B cell (primary cell): Measurements from ENCODE around the gene GCH1. TPM values are rescaled to one million over a fixed set of nuclear protein-coding genes. Genes with fewer than 3 reads are reported as not detected.
"Not testable (repeated sequence)": the region's sequence is repeated elsewhere in the genome, so short reads cannot be mapped to it uniquely, and the experiment has no call there.

Source experiments
- ATAC-seq: fragments of 200-7000 bp; cut with Tn5 transposase; one replicate; pipeline ENCODE4 v1.10.0; 2021; ENCODE audit warnings: low read depth, mild to moderate bottlenecking, moderate number of reproducible peaks, moderate library complexity
- CTCF ChIA-PET: fragments of 350-600 bp; sonication (Branson Sonifier 250); formaldehyde crosslinking; loops from one replicate; lab custom pipeline; 2021; ENCODE audit warnings: antibody characterized with exemption, inconsistent platforms; lab: Charles Lee
- POLR2A ChIA-PET: fragments of 350-600 bp; sonication (Branson Sonifier 250); formaldehyde crosslinking; loops from one replicate; lab custom pipeline; 2021; ENCODE audit warnings: antibody characterized with exemption; lab: Charles Lee
- DNase-seq: peaks from one replicate; pipeline ENCODE4 v3.0.0; 2013
- H2AFZ ChIP-seq: 2 replicates; pipeline ENCODE4 v1.6.1; 2012; ENCODE audit warnings: mild to moderate bottlenecking, low read depth, low read length; ENCODE audit not compliant: insufficient read depth, poor library complexity, severe bottlenecking
- H3K27ac ChIP-seq, 2 donors: 1 replicate in 1 of 2; 2 replicates in 1 of 2; pipeline ENCODE4 v1.5.1; 2012 to 2013; ENCODE audit warnings: low read length in 2 of 2, mild to moderate bottlenecking in 2 of 2, moderate library complexity in 1 of 2
- H3K27me3 ChIP-seq, 4 experiments: fragments of 200-600 bp in 1 of 4; sonication (generic) in 1 of 4; replicated peaks in 1 of 4; 1 replicate in 2 of 4; 2 replicates in 2 of 4; pipeline versions ENCODE4 v1.6.1 to v1.7.0; 2013 to 2016; ENCODE audit warnings: low read length in 3 of 4, mild to moderate bottlenecking in 2 of 4, mixed read lengths in 1 of 4, moderate library complexity in 1 of 4; ENCODE audit not compliant: insufficient read depth in 4 of 4, control insufficient read depth in 3 of 4; ENCODE audit errors: control extremely low read depth in 1 of 4
- H3K36me3 ChIP-seq, 2 experiments: replicated peaks in 1 of 2; 1 replicate in 1 of 2; 2 replicates in 1 of 2; pipeline versions ENCODE4 v1.6.1 to v1.7.1; 2013; ENCODE audit warnings: low read length in 1 of 2; ENCODE audit not compliant: insufficient read depth in 2 of 2, control insufficient read depth in 1 of 2; ENCODE audit errors: control extremely low read depth in 1 of 2, extremely low read depth in 1 of 2
- H3K4me1 ChIP-seq, 2 donors: fragments of 200-600 bp in 1 of 2; sonication (generic) in 1 of 2; 1 replicate in 1 of 2; 2 replicates in 1 of 2; pipeline versions ENCODE4 v1.5.1 to v1.6.1; 2013 to 2017; ENCODE audit warnings: low read length in 2 of 2; ENCODE audit not compliant: control insufficient read depth in 2 of 2, insufficient read depth in 2 of 2
- H3K4me2 ChIP-seq: replicated peaks from 2 replicates; pipeline ENCODE3; 2012; ENCODE audit warnings: mild to moderate bottlenecking, low read depth, low read length; ENCODE audit not compliant: poor library complexity, severe bottlenecking
- H3K4me3 ChIP-seq, 5 experiments: fragments of 200-600 bp in 1 of 5; sonication (generic) in 1 of 5; 1 replicate in 3 of 5; 2 replicates in 2 of 5; pipeline versions ENCODE4 v1.5.1 to v1.7.0; 2011 to 2016; ENCODE audit warnings: low read length in 4 of 5, mild to moderate bottlenecking in 4 of 5, low read depth in 2 of 5, control low read depth in 1 of 5, moderate library complexity in 1 of 5; ENCODE audit not compliant: insufficient read depth in 1 of 5; ENCODE audit errors: control extremely low read depth in 1 of 5, extremely low read depth in 1 of 5
- H3K79me2 ChIP-seq: fragments of 200-600 bp; sonication (generic); one replicate; pipeline ENCODE4 v1.6.0; 2016; ENCODE audit warnings: low read length; ENCODE audit not compliant: control insufficient read depth, insufficient read depth
- H3K9ac ChIP-seq: fragments of 200-600 bp; sonication (generic); 2 replicates; pipeline ENCODE4 v1.6.1; 2017; ENCODE audit warnings: mild to moderate bottlenecking, low read length, moderate library complexity
- H3K9me3 ChIP-seq, 3 donors: one replicate each; pipeline versions ENCODE4 v1.6.1 to v1.7.1; 2013; ENCODE audit warnings: low read length in 2 of 3; ENCODE audit not compliant: control insufficient read depth in 2 of 3, insufficient read depth in 1 of 3; ENCODE audit errors: control extremely low read depth in 1 of 3
- H4K20me1 ChIP-seq: 2 replicates; pipeline ENCODE4 v1.6.0; 2012; ENCODE audit warnings: mild to moderate bottlenecking, low read length; ENCODE audit not compliant: insufficient read depth, control insufficient read depth, poor library complexity, severe bottlenecking
- H3K27ac Mint-ChIP-seq: one replicate; pipeline ENCODE4 v1.8.0; 2021; ENCODE audit warnings: mixed read lengths
- H3K27me3 Mint-ChIP-seq: one replicate; pipeline ENCODE4 v1.8.0; 2021; ENCODE audit warnings: mixed read lengths
- H3K4me1 Mint-ChIP-seq: one replicate; pipeline ENCODE4 v1.8.0; 2021; ENCODE audit warnings: mixed read lengths
- H3K4me3 Mint-ChIP-seq: one replicate; pipeline ENCODE4 v1.8.0; 2021; ENCODE audit warnings: mixed read lengths
- H3K9me3 Mint-ChIP-seq: one replicate; pipeline ENCODE4 v1.8.0; 2022; ENCODE audit warnings: mixed read lengths; ENCODE audit not compliant: insufficient read depth
- EZH2 ChIP-seq: IDR thresholded peaks from 2 replicates; pipeline ENCODE4 v1.6.1; 2012; ENCODE audit warnings: borderline replicate concordance, low read depth, mild to moderate bottlenecking, moderate library complexity, low read length; ENCODE audit not compliant: insufficient read depth, poor library complexity, severe bottlenecking
- WGBS: methylation state at CpG from one replicate; pipeline ENCODE4 v1.1.5; 2013; ENCODE audit warnings: missing lambda C conversion rate; ENCODE audit not compliant: insufficient coverage; 5-methylcytosine and 5-hydroxymethylcytosine counted together
- intact Hi-C: fragments of 100-400 bp; cut with micrococcal nuclease; formaldehyde crosslinking; loops from one replicate; pipeline ENCODE4 v1.10.0; 2022
- polyA plus RNA-seq: library from polyadenylated mRNA; depleted of rRNA; stranded (reverse); fragments of >200 nt; gene quantifications from 2 replicates; pipeline ENCODE4 v1.2.3, GENCODE V29; 2012
- total RNA-seq, 2 donors: library from RNA; stranded (reverse); fragments of 120-200 nt in 1 of 2; gene quantifications; 1 replicate in 1 of 2; 2 replicates in 1 of 2; pipeline versions ENCODE4 v1.2.3 to v1.2.4, GENCODE V29; 2013 to 2022
- TF ChIP-seq, protein P1 (sequence below): fragments of 200-600 bp; IDR thresholded peaks from one replicate; pipeline ENCODE4 v1.8.0; 2022; ENCODE audit warnings: antibody characterized with exemption, mild to moderate bottlenecking

The GCH1 gene
- total and polyA plus RNA-seq, 2 donors (not counting 1 experiment from before 2014, with no cell fraction given), result 17.0 to 24.6 TPM

DNA sequence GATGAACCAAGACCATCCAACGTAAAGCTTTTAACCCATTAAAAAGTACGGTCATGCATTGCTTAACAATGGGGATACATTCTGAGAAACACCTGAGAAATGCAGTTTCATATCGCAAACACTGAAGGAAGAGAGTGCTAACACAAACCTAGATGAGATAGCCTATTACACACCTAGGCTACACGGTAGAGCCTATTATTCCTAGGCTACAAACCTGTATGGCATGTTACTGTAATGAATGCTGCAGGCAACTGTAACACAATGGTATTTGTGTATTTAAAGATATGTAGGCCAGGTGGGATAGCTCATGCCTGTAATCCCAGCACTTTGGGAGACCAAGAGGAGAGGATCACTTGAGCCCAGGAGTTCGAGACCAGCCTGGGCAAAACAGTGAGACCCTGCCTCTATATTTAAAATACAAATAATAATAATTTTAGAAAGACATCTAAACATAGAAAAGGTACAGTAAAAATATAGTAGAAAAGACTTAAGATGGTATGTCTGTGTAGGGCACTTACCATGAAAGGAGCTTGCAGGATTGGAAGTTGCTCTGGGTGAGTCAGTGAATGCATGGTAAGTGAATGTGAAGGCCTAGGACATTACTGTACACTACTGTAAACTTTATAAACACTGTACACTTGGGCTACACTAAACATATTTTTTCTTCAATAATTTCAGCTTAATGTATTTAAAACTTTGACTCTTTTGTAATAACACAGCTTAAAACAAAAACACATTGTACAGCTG lies 4.6 kb downstream of the GCH1 start:
- H3K27me3 Mint-ChIP-seq, H3K36me3 ChIP-seq, H3K27ac ChIP-seq, H3K4me2 ChIP-seq, H3K9me3 Mint-ChIP-seq, H3K4me3 Mint-ChIP-seq, H3K9me3 ChIP-seq, H3K4me3 ChIP-seq, H3K27me3 ChIP-seq, POLR2A ChIA-PET, H2AFZ ChIP-seq, ATAC-seq, H3K9ac ChIP-seq, H3K27ac Mint-ChIP-seq, DNase-seq: not testable (repeated sequence)
- intact Hi-C loops, result loop anchor here (10.0 kb wide), 1 partner anchor 93 kb away; no protein-coding TSS in a partner anchor
- H4K20me1 ChIP-seq, result peaks cover 14% of the 10 kb centered on the region
- peaks cover 9 to 16% of the 10 kb centered on the region in 2 donors for H3K4me1 ChIP-seq
- H3K4me1 Mint-ChIP-seq, result peaks cover 16% of the 10 kb centered on the region
- peaks cover 42% of the 10 kb centered on the region for H3K79me2 ChIP-seq
- CTCF ChIA-PET, result interaction anchor here (0.8 to 7.0 kb wide), 4 partner anchors 10 to 334 kb away, joined by 3 to 40 read pairs (median 6); no protein-coding TSS in a partner anchor
- 80% methylated on average over 1 of the region's 5 CpGs for WGBS

DNA sequence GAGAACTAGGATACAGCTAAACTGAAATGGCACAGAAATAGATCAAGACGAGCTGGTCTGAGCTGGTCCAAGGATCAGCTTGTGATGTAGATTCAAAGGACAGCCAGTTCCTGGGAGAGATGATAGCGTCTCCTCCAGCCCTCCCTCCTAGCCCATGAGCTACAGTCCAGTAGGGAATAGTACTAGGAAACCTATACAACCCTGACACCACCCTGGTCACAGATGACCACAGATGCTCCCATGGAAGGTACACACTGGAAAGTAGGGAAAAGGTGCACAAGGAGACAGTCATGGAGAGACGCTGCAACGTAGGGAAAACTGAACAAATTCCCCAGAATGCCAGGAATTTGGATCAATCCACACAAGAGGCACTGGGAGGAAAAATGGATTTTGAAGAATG lies 6.9 kb downstream of the GCH1 start:
- no peaks in the 10 kb centered on the region for H3K36me3 ChIP-seq
- no peaks in the 10 kb centered on the region for H3K9me3 ChIP-seq
- no peak overlapping the region for H3K27ac ChIP-seq
- H3K27ac Mint-ChIP-seq, result no peak overlapping the region
- H3K4me3 Mint-ChIP-seq, result no peak overlapping the region
- peaks cover 16% of the 10 kb centered on the region for H3K4me1 Mint-ChIP-seq
- 83% methylated on average over 1 of the region's 4 CpGs for WGBS
- intact Hi-C loops, result loop anchor here (10.0 kb wide), 1 partner anchor 91 kb away; no protein-coding TSS in a partner anchor
- H3K27me3 Mint-ChIP-seq, result no peaks in the 10 kb centered on the region
- peaks cover 6 to 12% of the 10 kb centered on the region in 2 donors for H3K4me1 ChIP-seq
- no peak overlapping the region for H2AFZ ChIP-seq
- no peaks in the 10 kb centered on the region for H3K9me3 Mint-ChIP-seq
- TF ChIP-seq EZH2, result no peak
- TF ChIP-seq, protein P1, sequence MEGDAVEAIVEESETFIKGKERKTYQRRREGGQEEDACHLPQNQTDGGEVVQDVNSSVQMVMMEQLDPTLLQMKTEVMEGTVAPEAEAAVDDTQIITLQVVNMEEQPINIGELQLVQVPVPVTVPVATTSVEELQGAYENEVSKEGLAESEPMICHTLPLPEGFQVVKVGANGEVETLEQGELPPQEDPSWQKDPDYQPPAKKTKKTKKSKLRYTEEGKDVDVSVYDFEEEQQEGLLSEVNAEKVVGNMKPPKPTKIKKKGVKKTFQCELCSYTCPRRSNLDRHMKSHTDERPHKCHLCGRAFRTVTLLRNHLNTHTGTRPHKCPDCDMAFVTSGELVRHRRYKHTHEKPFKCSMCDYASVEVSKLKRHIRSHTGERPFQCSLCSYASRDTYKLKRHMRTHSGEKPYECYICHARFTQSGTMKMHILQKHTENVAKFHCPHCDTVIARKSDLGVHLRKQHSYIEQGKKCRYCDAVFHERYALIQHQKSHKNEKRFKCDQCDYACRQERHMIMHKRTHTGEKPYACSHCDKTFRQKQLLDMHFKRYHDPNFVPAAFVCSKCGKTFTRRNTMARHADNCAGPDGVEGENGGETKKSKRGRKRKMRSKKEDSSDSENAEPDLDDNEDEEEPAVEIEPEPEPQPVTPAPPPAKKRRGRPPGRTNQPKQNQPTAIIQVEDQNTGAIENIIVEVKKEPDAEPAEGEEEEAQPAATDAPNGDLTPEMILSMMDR, result no peak
- ChIA-PET POLR2A (no interaction called here), CTCF (interaction anchor here (4.3 kb wide), 1 partner anchor 8 kb away, joined by 20 read pairs; the partner anchor contains the start of gene GCH1)
- H3K79me2 ChIP-seq, result peaks cover 31% of the 10 kb centered on the region
- DNase-seq (no peak), ATAC-seq (no peak)
- H3K27me3 ChIP-seq, result no peaks in the 10 kb centered on the region
- no peak overlapping the region for H3K4me2 ChIP-seq
- H3K4me3 ChIP-seq, result no peak overlapping the region
- peaks cover 10% of the 10 kb centered on the region for H4K20me1 ChIP-seq
- no peak overlapping the region for H3K9ac ChIP-seq
